ENCODE data around the gene BZW2.

The BZW2 gene

GRCh38 chr7:16695621-16696237 lies 49.7 kb downstream of the BZW2 start:
- in situ Hi-C loops (cut with HindIII; ENCODE audit: low pct_ligation_motif_present, low sequenced_read_pairs) = no loop called here
- TF ChIP-seq, protein P1, sequence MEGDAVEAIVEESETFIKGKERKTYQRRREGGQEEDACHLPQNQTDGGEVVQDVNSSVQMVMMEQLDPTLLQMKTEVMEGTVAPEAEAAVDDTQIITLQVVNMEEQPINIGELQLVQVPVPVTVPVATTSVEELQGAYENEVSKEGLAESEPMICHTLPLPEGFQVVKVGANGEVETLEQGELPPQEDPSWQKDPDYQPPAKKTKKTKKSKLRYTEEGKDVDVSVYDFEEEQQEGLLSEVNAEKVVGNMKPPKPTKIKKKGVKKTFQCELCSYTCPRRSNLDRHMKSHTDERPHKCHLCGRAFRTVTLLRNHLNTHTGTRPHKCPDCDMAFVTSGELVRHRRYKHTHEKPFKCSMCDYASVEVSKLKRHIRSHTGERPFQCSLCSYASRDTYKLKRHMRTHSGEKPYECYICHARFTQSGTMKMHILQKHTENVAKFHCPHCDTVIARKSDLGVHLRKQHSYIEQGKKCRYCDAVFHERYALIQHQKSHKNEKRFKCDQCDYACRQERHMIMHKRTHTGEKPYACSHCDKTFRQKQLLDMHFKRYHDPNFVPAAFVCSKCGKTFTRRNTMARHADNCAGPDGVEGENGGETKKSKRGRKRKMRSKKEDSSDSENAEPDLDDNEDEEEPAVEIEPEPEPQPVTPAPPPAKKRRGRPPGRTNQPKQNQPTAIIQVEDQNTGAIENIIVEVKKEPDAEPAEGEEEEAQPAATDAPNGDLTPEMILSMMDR (IDR thresholded peaks at IDR 0.05; ENCODE audit: low read depth, low read length, missing control alignments) = peak; percentile 69
- Histone ChIP-seq H3K27ac (no peak overlapping the region), H3K4me3 (ENCODE audit: low read depth, low read length) (no peak overlapping the region), H3K27me3 (replicated peaks) (no peaks in the 10 kb centered on the region), H3K36me3 (replicated peaks) (peaks cover 33% of the 10 kb centered on the region)
- peak; percentile 76 for DNase-seq

DNA sequence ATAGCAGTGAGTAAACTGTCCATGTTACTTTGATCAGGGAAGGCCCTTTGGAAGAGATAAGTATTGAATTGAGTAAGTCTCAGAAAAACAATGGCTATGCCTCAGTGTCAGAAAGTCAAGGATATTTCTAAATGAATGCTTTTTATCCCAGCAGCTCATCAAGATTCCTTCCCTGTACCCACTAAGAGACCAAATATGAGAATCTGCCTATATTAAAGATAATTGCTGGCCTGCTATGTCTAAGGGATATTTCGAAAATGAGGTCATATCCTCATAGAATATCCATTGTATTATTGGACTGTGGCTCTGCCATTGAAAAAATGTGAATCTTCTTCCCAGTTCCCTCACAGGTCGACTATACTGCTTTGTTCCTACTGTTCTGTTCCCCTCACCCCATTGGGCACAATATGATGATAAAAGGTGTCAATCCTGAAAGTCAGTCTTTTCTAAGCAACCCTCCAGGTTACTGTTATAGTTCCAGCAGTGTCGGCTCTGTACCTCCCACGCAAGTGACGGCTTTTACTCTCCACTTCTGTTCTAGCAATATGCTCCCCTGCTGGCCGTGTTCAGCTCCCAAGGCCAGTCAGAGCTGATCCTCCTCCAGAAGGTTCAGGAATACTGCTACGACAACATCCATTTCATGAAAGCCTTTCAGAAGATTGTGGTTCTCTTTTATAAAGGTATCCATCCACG lies 51.7 kb downstream of the BZW2 start:
- in situ Hi-C loops (cut with HindIII; ENCODE audit: low pct_ligation_motif_present, low sequenced_read_pairs) = no loop called here
- Histone ChIP-seq H3K27me3 (replicated peaks) (no peaks in the 10 kb centered on the region), H3K4me3 (ENCODE audit: low read depth, low read length) (no peak overlapping the region), H3K27ac (peak overlapping the region; percentile 70), H3K36me3 (replicated peaks) (peaks cover 35% of the 10 kb centered on the region)
- peak; percentile 43 for DNase-seq
- TF ChIP-seq, protein P1 (IDR thresholded peaks at IDR 0.05; ENCODE audit: low read depth, low read length, missing control alignments) = peak; percentile 39

GRCh38 chr7:16698200-16698905 lies 52.4 kb downstream of the BZW2 start:
- H3K4me3 ChIP-seq (ENCODE audit: low read depth, low read length) = no peak overlapping the region
- no peak for DNase-seq
- TF ChIP-seq, protein P1 (IDR thresholded peaks at IDR 0.05; ENCODE audit: low read depth, low read length, missing control alignments) = no peak
- in situ Hi-C loops (cut with HindIII; ENCODE audit: low pct_ligation_motif_present, low sequenced_read_pairs) = no loop called here
- no peaks in the 10 kb centered on the region for H3K27me3 ChIP-seq (replicated peaks)
- peaks cover 35% of the 10 kb centered on the region for H3K36me3 ChIP-seq (replicated peaks)
- H3K27ac ChIP-seq = peak overlapping the region; percentile 70

DNA sequence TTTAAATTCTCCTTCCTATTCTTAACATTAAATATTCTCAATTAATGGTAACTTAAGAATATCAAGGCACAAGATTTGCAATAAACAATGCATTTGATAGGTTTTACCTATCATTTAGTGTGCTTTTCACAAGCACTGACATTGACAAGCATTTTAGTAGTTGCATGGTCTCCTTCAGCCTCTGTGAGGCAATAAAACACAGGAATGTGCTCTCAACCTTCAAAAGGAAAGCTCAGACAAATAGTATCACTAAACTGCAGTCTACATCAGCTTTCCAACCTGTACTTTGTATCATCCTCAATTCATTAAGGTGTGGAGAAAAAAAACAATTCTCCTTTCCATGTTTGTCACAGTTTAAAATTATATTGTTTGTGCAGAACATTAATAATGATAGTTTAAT lies 56.5 kb downstream of the BZW2 start:
- no peak overlapping the region for H3K4me3 ChIP-seq (ENCODE audit: low read depth, low read length)
- DNase-seq = no peak
- no peaks in the 10 kb centered on the region for H3K27me3 ChIP-seq (replicated peaks)
- TF ChIP-seq, protein P1 (IDR thresholded peaks at IDR 0.05; ENCODE audit: low read depth, low read length, missing control alignments) = no peak
- H3K27ac ChIP-seq = no peak overlapping the region
- H3K36me3 ChIP-seq (replicated peaks) = peaks cover 37% of the 10 kb centered on the region
- in situ Hi-C loops (cut with HindIII; ENCODE audit: low pct_ligation_motif_present, low sequenced_read_pairs) = no loop called here

- H3K36me3 ChIP-seq (replicated peaks) = peaks cover 16% of the 10 kb centered on the region
- no peaks in the 10 kb centered on the region for H3K27me3 ChIP-seq (replicated peaks)
- no peak overlapping the region for H3K4me3 ChIP-seq (ENCODE audit: low read depth, low read length)
- in situ Hi-C loops (cut with HindIII; ENCODE audit: low pct_ligation_motif_present, low sequenced_read_pairs) = no loop called here
- peak overlapping the region; percentile 95 for H3K27ac ChIP-seq
- TF ChIP-seq, protein P1 (IDR thresholded peaks at IDR 0.05; ENCODE audit: low read depth, low read length, missing control alignments) = no peak
- peak; percentile 28 for DNase-seq
These were observed 62.5 kb downstream of the BZW2 start for GRCh38 chr7:16708511-16708910.
